ENCODE measurements around the gene COMP. TPM values are rescaled to one million over a fixed set of nuclear protein-coding genes. Genes with fewer than 3 reads are reported as not detected.

Gene COMP
- polyA plus RNA-seq, 2 of the 4 experiments (the other 2 are of a cell fraction) = not detected

DNA sequence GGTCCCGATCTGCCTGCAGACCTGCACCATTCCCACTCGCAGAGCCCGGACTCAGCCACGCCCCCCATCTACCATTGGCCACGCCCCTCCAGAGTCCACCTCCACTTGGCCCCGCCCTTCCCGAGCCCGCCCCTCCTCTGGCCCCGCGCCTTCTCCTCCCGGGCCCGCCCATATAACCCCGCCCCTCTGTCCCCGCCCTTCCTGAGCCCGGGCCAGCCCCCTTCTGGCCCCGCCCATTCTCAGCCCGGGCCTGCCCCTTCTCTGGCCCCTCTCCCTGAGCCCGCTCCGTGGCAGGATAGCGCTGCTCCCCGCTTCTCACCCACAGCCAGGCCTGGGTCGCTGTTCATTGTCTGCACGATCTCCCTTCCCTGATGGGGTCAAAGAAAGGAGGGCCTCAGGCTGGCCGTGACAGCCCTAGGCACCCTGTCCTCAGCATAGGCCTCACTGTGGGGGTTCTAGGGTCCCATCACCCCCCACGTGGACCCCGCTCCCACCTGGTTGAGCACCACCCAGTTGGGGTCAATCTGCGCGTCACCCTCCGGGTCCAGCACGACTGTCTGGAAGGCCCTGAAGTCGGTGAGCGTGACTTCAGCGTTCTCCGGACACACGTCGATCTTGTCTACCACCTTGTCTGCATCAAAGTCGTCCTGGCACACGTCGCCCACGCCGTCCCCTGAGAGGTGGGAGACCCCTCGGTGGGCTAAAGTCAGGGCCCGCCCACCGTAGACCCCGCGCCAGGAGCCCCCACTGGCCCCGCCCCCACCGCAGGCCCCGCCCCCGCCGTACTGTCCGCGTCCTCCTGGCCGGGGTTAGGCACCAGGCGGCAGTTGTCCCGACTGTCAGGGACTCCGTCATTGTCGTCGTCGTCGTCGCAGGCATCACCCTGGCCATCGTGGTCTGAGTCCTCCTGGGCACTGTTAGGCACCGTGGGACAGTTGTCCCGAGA, 5.7 kb downstream of the COMP start:
- Histone ChIP-seq H3K27ac (peak overlapping the region in 1 of 2 experiments; percentile 43; a peak in 1 of 6 replicates), H3K4me2 (peak overlapping the region; percentile 83), H3K4me3 (peak overlapping the region; percentile 29; the same call in 2 of the 3 replicates), H3K9me3 (no peaks in the 10 kb centered on the region), H3K4me1 (peaks cover 23% of the 10 kb centered on the region; the same call in 2 of the 3 replicates)
- TF ChIP-seq BHLHE40 (IDR thresholded peaks at IDR 0.05; ENCODE audit: low read depth, low read length) = no peak
- TF ChIP-seq, protein P1, sequence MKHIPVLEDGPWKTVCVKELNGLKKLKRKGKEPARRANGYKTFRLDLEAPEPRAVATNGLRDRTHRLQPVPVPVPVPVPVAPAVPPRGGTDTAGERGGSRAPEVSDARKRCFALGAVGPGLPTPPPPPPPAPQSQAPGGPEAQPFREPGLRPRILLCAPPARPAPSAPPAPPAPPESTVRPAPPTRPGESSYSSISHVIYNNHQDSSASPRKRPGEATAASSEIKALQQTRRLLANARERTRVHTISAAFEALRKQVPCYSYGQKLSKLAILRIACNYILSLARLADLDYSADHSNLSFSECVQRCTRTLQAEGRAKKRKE (CRISPR knock-in tag; IDR thresholded peaks at IDR 0.05; ENCODE audit: low read depth) = no peak
- no peak for TF ChIP-seq ZC3H11A (IDR thresholded peaks at IDR 0.05)
- TF ChIP-seq, protein P2, sequence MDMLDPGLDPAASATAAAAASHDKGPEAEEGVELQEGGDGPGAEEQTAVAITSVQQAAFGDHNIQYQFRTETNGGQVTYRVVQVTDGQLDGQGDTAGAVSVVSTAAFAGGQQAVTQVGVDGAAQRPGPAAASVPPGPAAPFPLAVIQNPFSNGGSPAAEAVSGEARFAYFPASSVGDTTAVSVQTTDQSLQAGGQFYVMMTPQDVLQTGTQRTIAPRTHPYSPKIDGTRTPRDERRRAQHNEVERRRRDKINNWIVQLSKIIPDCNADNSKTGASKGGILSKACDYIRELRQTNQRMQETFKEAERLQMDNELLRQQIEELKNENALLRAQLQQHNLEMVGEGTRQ (IDR thresholded peaks at IDR 0.05) = no peak
- TF ChIP-seq, protein P3, sequence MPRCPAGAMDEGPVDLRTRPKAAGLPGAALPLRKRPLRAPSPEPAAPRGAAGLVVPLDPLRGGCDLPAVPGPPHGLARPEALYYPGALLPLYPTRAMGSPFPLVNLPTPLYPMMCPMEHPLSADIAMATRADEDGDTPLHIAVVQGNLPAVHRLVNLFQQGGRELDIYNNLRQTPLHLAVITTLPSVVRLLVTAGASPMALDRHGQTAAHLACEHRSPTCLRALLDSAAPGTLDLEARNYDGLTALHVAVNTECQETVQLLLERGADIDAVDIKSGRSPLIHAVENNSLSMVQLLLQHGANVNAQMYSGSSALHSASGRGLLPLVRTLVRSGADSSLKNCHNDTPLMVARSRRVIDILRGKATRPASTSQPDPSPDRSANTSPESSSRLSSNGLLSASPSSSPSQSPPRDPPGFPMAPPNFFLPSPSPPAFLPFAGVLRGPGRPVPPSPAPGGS (IDR thresholded peaks at IDR 0.05) = no peak
- no peak for TF ChIP-seq CBX8 (IDR thresholded peaks at IDR 0.05)
- no peak for TF ChIP-seq HDAC2 (IDR thresholded peaks at IDR 0.05)
- DNase-seq (ENCODE audit: low read depth in 1 of 2, low spot score in 1 of 2) (peak; percentile 66 to 74), FAIRE-seq (no peak), ATAC-seq (peak; percentile 37 to 73)
- 41% methylated on average over 12 of the region's 65 CpGs for WGBS (ENCODE audit: missing lambda C conversion rate)
- ChIA-PET CTCF (no interaction called here), POLR2A (no interaction called here)

DNA sequence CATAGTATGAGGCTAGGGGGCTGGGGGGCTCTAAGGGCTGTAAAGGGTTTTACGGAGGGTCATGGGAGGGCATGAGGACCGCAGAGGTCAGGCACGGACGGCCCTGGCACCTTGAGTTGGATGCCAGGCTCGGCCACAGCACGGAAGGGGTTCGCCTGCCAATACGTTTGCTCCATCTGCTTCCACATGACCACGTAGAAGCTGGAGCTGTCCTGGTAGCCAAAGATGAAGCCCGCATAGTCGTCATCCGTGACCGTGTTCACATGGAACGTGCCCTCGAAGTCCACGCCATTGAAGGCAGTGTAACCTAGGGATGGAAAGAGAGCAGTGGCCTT, 6.4 kb downstream of the COMP start:
- no peak for DNase-seq (ENCODE audit: low read depth in 1 of 2, low spot score in 1 of 2)
- TF ChIP-seq ZC3H11A (IDR thresholded peaks at IDR 0.05) = no peak
- TF ChIP-seq, protein P4, sequence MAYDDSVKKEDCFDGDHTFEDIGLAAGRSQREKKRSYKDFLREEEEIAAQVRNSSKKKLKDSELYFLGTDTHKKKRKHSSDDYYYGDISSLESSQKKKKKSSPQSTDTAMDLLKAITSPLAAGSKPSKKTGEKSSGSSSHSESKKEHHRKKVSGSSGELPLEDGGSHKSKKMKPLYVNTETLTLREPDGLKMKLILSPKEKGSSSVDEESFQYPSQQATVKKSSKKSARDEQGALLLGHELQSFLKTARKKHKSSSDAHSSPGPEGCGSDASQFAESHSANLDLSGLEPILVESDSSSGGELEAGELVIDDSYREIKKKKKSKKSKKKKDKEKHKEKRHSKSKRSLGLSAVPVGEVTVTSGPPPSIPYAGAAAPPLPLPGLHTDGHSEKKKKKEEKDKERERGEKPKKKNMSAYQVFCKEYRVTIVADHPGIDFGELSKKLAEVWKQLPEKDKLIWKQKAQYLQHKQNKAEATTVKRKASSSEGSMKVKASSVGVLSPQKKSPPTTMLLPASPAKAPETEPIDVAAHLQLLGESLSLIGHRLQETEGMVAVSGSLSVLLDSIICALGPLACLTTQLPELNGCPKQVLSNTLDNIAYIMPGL (CRISPR knock-in tag; IDR thresholded peaks at IDR 0.05; ENCODE audit: borderline replicate concordance) = no peak
- TF ChIP-seq, protein P5, sequence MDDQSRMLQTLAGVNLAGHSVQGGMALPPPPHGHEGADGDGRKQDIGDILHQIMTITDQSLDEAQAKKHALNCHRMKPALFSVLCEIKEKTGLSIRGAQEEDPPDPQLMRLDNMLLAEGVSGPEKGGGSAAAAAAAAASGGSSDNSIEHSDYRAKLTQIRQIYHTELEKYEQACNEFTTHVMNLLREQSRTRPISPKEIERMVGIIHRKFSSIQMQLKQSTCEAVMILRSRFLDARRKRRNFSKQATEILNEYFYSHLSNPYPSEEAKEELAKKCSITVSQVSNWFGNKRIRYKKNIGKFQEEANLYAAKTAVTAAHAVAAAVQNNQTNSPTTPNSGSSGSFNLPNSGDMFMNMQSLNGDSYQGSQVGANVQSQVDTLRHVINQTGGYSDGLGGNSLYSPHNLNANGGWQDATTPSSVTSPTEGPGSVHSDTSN (IDR thresholded peaks at IDR 0.05) = no peak
- TF ChIP-seq SMC3 (IDR thresholded peaks at IDR 0.05) = no peak
- no peak for TF ChIP-seq BHLHE40 (IDR thresholded peaks at IDR 0.05; ENCODE audit: low read depth, low read length)
- no peak for TF ChIP-seq MYC (IDR thresholded peaks at IDR 0.05; ENCODE audit: borderline replicate concordance, low read length)
- TF ChIP-seq JUNB (IDR thresholded peaks at IDR 0.05) = no peak
- ChIA-PET POLR2A (no interaction called here), CTCF (no interaction called here)
- no peak overlapping the region for H3K4me3 ChIP-seq
- no peaks in the 10 kb centered on the region for H3K9me3 ChIP-seq
- H3K4me1 ChIP-seq = peaks cover 18% of the 10 kb centered on the region; the same call in 2 of the 3 replicates
- H3K27ac ChIP-seq = no peak overlapping the region
- WGBS (ENCODE audit: missing lambda C conversion rate) = 87% methylated on average over 16 of the region's 16 CpGs
- peak overlapping the region; percentile 83 for H3K4me2 ChIP-seq
- no peak for ATAC-seq
- FAIRE-seq = no peak

DNA sequence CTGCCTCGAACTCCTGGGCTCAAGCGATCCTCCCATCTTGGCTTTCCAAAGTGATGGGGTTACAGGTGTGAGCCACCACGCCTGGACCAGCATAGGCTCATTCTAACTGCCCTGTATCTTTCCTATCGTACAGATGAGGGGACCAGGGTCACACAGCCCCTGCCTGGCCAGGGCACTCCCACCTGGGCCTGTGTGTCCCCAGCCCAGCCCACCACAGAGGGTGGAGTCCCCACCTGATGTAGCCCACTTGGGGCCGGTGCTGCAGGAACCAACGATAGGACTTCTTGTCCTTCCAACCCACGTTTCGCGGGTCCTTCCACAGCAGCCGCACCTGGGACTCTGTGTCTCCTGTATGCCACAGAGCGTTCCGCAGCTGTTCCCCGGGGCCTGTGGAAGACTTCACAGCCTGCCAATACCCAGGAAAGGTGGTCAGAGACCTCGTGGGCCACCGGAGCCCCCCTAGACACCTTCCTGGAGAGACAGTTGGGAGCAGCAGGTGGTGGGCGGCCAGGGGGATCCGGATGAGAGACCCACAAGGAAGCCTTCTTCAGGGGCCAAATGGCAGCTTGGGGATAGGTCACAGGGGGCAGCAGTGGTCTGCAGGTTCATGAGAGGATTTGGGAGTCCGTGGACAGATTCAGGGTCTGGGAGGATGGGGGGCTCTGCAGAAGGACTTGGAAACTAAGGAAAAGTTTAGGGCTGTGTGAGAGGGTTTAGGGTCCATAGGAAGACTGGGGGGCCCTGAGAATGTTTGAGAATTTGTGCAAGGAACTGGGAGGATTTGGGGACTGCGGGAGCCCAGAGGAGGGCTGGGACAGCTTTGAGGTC, 6.9 kb downstream of the COMP start:
- H3K4me3 ChIP-seq = no peak overlapping the region
- ChIA-PET CTCF (no interaction called here), POLR2A (no interaction called here)
- H3K9me3 ChIP-seq = no peaks in the 10 kb centered on the region
- WGBS (ENCODE audit: missing lambda C conversion rate) = 84% methylated on average over 16 of the region's 19 CpGs
- no peak overlapping the region for H3K4me2 ChIP-seq
- H3K27ac ChIP-seq = no peak overlapping the region
- ATAC-seq = no peak
- TF ChIP-seq EP300 (IDR thresholded peaks at IDR 0.05) (no peak), FOXS1 (CRISPR knock-in tag; IDR thresholded peaks at IDR 0.05) (no peak), HOXA7 (CRISPR knock-in tag; IDR thresholded peaks at IDR 0.05) (no peak), HEYL (CRISPR knock-in tag; IDR thresholded peaks at IDR 0.05) (no peak), TFCP2L1 (CRISPR knock-in tag; IDR thresholded peaks at IDR 0.05) (no peak)
- TF ChIP-seq, protein P6, sequence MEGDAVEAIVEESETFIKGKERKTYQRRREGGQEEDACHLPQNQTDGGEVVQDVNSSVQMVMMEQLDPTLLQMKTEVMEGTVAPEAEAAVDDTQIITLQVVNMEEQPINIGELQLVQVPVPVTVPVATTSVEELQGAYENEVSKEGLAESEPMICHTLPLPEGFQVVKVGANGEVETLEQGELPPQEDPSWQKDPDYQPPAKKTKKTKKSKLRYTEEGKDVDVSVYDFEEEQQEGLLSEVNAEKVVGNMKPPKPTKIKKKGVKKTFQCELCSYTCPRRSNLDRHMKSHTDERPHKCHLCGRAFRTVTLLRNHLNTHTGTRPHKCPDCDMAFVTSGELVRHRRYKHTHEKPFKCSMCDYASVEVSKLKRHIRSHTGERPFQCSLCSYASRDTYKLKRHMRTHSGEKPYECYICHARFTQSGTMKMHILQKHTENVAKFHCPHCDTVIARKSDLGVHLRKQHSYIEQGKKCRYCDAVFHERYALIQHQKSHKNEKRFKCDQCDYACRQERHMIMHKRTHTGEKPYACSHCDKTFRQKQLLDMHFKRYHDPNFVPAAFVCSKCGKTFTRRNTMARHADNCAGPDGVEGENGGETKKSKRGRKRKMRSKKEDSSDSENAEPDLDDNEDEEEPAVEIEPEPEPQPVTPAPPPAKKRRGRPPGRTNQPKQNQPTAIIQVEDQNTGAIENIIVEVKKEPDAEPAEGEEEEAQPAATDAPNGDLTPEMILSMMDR (IDR thresholded peaks at IDR 0.05) = no peak
- peaks cover 12% of the 10 kb centered on the region; the same call in 2 of the 3 replicates for H3K4me1 ChIP-seq
- no peak for FAIRE-seq
- no peak for DNase-seq (ENCODE audit: low read depth in 1 of 2, low spot score in 1 of 2)
